HG02970 (cell line): ENCODE data around the gene ATP6V0E2.
"Not testable (repeated sequence)": the region's sequence is repeated elsewhere in the genome, so short reads cannot be mapped to it uniquely, and the experiment has no call there.

Experiments
- ATAC-seq: cut with Tn5 transposase; IDR thresholded peaks from one replicate; pipeline ENCODE4 v1.9.1; 2021; ENCODE audit warnings: mild to moderate bottlenecking, moderate library complexity, moderate number of reproducible peaks; ENCODE audit not compliant: unreplicated experiment, low FRiP score

ATP6V0E2 gene

GRCh38 chr7:149874644-149875028 is 867 bp downstream of the ATP6V0E2 start:
- ATAC-seq = no peak

- ATAC-seq = no peak
Measured at GRCh38 chr7:149875396-149875795, 1.6 kb downstream of the ATP6V0E2 start.

GRCh38 chr7:149877890-149878522 is 4.2 kb downstream of the ATP6V0E2 start:
- no peak for ATAC-seq

GRCh38 chr7:149878523-149878921 is 4.8 kb downstream of the ATP6V0E2 start:
- no peak for ATAC-seq

GRCh38 chr7:149879271-149879743 is 5.5 kb downstream of the ATP6V0E2 start:
- ATAC-seq = no peak

GRCh38 chr7:149879766-149880637 is 6.2 kb downstream of the ATP6V0E2 start:
- no peak for ATAC-seq

GRCh38 chr7:149880638-149881311 is 7.0 kb downstream of the ATP6V0E2 start:
- no peak for ATAC-seq

- ATAC-seq = no peak
Measured at GRCh38 chr7:149881328-149882247, 7.8 kb downstream of the ATP6V0E2 start.

- ATAC-seq = no peak
Measured at GRCh38 chr7:149882248-149883047, 8.7 kb downstream of the ATP6V0E2 start.

GRCh38 chr7:149883048-149883438 is 9.3 kb downstream of the ATP6V0E2 start:
- ATAC-seq = no peak

GRCh38 chr7:149883452-149883861 is 9.7 kb downstream of the ATP6V0E2 start:
- ATAC-seq = no peak

- no peak for ATAC-seq
Measured at GRCh38 chr7:149884016-149884415, 10.2 kb downstream of the ATP6V0E2 start.

GRCh38 chr7:149884541-149884940 is 10.8 kb downstream of the ATP6V0E2 start:
- ATAC-seq = no peak

- no peak for ATAC-seq
Measured at GRCh38 chr7:149885191-149886017, 11.6 kb downstream of the ATP6V0E2 start.

- ATAC-seq = no peak
Measured at GRCh38 chr7:149886018-149886415, 12.2 kb downstream of the ATP6V0E2 start.

GRCh38 chr7:149887311-149887710 is 13.5 kb downstream of the ATP6V0E2 start:
- ATAC-seq = no peak

GRCh38 chr7:149890715-149891114 is 16.9 kb downstream of the ATP6V0E2 start:
- not testable (repeated sequence) for ATAC-seq

- not testable (repeated sequence) for ATAC-seq
Measured at GRCh38 chr7:149894957-149895356, 21.2 kb downstream of the ATP6V0E2 start.
